GM21390 (cell line): ENCODE measurements around the gene NHLRC3.
"Not testable (repeated sequence)": the region's sequence is repeated elsewhere in the genome, so short reads cannot be mapped to it uniquely, and the experiment has no call there.

Experiments
- ATAC-seq: cut with Tn5 transposase; IDR thresholded peaks from one replicate; pipeline ENCODE4 v1.9.1; 2021; ENCODE audit not compliant: unreplicated experiment

The NHLRC3 gene, protein sequence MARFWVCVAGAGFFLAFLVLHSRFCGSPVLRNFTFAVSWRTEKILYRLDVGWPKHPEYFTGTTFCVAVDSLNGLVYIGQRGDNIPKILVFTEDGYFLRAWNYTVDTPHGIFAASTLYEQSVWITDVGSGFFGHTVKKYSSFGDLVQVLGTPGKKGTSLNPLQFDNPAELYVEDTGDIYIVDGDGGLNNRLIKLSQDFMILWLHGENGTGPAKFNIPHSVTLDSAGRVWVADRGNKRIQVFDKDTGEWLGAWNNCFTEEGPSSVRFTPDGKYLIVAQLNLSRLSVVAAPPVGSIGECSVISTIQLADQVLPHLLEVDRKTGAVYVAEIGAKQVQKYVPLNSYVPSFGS

DNA sequence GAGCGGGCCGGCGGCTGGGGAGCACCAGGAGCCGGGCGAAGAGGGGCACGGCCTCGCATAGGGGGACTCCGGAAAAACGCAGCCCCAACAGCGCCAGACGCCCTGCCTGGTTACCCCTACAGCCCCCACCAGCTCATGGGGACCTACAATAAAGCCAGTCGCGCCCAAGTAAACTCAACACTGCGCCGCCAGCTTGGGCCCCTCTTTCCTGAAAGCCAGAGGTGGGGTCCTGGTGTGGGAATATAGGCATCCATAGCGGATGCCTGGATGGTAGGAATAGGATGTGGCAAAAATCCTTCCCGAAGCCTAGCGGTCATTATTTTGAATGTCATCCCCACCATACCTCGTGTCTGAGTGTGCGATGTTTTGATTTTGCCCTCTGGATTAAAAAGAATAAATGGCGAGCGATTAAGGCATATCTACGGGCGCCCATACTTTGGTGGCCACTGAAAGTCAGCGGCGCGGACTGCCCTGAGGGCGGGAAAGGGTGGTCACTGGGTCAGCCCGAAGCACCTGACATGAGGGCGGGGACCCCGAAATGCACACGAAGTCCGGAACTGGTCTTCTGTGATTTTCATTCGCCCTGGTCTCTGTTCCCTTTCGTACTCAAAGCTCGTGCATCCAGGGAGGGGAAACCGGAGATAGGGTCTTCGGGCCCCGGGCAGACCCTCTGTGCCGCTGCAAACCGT, at the start of gene NHLRC3, which contains the start of gene PROSER1:
Gene NHLRC3 (plus strand): TSS at position 577 of the 689 bp plus-strand sequence. CDS start 184 bp downstream, outside the sequence.
Gene PROSER1 (minus strand): TSS at position 210 of the 689 bp plus-strand sequence. CDS start 847 bp downstream, outside the sequence.
- ATAC-seq: peak; percentile 68

DNA sequence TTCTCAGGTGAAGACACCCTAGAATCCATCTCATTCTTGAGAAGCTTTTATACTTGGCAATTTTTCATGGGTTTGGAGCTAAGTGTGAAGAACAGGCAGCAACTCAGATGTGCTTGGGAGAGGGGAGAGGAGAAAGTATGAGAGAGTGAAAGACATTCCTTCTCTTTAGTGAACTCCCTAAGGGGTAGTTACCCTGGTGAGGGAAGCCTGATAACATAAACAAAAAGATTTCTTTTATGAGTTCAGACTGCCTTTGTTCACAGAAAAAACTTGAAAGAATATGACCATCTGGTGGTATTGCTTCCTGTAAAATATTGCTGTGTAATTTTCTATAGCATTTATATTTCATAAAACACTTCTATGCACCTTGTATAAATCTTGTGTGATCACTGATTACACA, 47.6 kb upstream of the NHLRC3 start, which contains the start of gene STOML3:
Gene STOML3 (minus strand): TSS at position 139 of the 400 bp plus-strand sequence. CDS start 110 bp downstream, at position 29.
- no peak for ATAC-seq

DNA sequence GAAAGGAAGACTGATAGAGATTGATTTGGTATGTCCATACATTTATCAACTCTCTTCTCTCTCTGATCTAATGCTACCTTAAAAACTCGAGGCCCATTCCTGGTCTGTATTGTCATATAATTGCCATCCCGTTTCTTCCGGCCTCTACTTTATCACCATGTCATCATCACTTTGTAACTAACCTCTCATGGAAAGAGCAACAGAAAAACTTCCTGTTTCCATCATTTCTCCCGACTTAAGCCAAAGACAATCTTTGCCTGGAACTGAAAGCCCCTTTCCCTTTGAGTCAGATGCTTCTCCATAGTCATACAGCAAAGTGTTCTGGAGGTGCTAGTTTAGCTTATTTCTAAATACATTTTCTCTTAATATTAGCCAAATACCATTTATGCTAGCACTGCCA, 44.9 kb upstream of the NHLRC3 start:
- ATAC-seq: no peak

GRCh38 chr13:38998739-38999138, 39.5 kb upstream of the NHLRC3 start:
- no peak for ATAC-seq

DNA sequence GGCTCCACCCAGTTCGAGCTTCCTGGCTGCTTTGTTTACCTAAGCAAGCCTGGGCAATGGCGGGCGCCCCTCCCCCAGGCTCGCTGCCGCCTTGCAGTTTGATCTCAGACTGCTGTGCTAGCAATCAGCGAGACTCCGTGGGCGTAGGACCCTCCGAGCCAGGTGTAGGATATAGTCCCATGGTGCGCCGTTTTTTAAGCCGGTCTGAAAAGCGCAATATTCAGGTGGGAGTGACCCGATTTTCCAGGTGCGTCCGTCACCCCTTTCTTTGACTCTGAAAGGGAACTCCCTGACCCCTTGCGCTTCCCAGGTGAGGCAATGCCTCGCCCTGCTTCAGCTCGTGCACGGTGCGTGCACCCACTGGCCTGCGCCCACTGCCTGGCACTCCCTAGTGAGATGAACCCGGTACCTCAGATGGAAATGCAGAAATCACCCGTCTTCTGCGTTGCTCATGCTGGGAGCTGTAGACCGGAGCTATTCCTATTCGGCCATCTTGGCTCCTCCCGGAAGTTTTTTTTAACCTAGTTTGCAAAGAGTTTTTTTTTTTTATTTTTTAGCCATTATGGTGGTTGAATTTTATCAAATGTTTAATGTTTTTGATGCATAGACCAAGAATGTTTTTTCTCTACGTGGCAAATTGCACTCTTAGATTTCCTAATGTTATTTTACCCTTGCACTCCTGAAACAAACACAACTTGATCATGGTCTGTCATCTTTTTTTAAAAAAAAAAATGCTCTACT, 31.7 kb upstream of the NHLRC3 start:
- not testable (repeated sequence) for ATAC-seq

GRCh38 chr13:39012608-39013007, 25.6 kb upstream of the NHLRC3 start:
- no peak for ATAC-seq

- no peak for ATAC-seq
Observed at GRCh38 chr13:39013462-39013861, 24.8 kb upstream of the NHLRC3 start.

DNA sequence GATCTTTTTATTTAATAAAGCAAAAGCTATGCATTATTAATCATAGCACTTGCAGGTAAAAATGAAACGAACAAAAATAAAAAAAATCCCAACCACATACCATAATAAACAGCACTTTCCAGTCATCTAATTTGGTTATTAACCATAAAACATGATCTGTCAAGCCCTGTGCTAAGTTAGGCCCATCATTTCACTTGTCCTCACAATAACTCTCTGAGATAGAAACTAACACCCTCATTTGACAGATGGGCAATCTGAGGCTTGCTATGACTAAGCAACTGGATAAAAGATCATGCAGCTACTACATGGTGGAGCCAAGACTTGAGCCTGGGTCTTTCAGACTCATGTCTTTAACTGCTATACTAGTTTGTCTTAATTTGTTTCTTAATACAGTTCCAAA, 22.2 kb upstream of the NHLRC3 start:
- peak; percentile 85 for ATAC-seq

- ATAC-seq: peak; percentile 75
Observed at GRCh38 chr13:39016787-39017186, 21.5 kb upstream of the NHLRC3 start.

GRCh38 chr13:39020853-39021462, 17.3 kb upstream of the NHLRC3 start:
- ATAC-seq: no peak

- ATAC-seq: no peak
Observed at GRCh38 chr13:39023316-39023715, 14.9 kb upstream of the NHLRC3 start.

- ATAC-seq: no peak
Observed at GRCh38 chr13:39023761-39024160, 14.5 kb upstream of the NHLRC3 start.

DNA sequence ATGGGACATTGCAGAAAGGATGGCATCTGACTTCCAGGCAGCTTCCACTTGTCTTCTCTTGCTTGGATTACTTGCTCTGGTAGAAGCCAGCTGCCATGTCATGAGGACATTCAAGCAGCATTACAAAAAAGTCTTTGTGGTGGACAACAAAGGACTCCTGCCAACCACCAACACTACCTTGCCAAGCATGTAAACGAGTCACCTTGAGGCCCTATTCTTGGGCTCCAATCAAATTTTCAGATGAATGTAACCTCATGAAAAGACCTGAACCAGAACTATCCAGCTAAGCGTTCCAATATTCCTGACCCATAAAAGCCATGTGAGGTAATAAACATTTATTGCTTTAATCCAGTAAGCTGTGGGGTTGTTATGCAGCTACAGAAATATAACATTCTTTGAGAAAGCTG, 12.8 kb upstream of the NHLRC3 start:
- ATAC-seq: no peak

GRCh38 chr13:39032150-39032549, 6.1 kb upstream of the NHLRC3 start:
- ATAC-seq: no peak

DNA sequence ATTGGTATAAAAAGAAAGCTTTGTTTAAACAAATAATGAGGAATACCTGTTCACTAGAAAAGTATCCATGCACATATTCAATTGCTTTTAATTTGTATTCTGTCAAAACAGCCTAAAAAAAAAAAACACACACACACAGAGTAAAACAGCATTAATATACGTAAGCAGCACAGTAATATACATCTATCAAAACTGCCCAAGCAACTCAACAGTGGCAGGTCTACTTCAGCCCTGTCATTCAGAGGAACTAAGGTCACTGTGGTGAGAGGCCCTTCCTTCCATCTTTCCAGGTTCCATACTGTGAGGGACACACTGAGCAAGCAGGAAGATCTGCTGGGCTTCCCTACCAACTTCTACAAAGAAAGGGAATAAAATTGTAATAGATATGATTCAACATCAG, 4.2 kb upstream of the NHLRC3 start:
- no peak for ATAC-seq

DNA sequence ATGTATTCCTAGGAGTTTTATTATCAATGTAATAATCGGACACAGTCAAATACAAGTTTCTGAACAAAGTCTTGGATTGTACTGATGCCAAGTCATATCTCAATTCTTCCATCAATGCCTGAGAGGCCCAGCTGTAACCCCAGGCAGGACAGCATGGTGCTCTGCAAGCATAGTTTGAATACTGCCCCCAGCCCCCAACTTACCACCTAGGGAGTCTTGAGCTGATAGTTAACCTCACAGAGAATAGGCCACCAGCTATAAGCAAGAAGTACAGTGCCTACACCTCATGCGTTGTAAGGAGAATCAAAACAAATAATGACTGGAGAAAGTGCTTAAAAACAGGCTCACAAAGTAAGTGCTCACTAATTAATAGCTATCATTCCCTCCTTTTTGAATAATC, 3.1 kb upstream of the NHLRC3 start:
- no peak for ATAC-seq

DNA sequence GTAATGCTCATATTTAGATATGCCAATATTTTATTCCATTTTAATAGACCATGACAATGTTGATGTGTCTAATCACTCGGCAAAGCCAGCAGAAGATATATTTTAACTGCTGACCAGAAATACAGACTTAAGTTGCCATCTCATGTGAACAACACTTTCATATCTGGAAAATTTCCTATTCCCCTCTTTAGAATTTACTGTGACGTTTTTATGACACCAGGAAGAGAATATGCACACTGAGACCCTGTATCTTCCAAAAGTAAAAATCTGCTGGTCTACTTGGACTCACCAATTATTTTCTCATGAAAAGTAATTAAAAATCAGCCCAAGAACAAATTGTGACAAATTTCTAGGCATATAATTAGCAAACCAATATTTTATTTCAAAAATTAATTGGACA, 2.5 kb upstream of the NHLRC3 start:
- no peak for ATAC-seq

DNA sequence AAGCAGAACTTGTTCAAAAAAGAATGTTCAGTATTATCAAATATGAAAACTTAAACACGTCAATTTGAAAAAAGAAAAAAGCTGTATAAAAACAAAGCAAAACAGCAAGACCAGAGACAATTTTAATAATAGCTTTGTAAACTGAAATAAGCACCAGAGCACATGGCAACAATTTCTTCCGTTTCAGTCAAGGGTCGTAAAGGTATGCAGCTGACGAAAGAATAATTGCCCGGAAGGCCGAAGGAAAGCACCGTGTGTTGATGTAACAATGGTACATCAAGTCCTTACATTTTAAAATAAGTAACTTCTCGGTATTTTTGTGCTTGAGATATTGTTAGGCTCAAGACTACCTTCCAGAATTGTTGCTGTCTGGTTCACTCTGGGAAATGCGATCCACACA, 2.0 kb upstream of the NHLRC3 start:
- ATAC-seq: no peak

GRCh38 chr13:39037410-39037879, 811 bp upstream of the NHLRC3 start:
- ATAC-seq: peak; percentile 29

- peak; percentile 37 for ATAC-seq
Observed at GRCh38 chr13:39038569-39039030, 344 bp downstream of the NHLRC3 start.

GRCh38 chr13:39039041-39039440, 785 bp downstream of the NHLRC3 start:
- ATAC-seq: no peak
